H9 (cell line): Measurements from ENCODE around the gene RGS3. TPM values are rescaled to one million over a fixed set of nuclear protein-coding genes. Genes with fewer than 3 reads are reported as not detected.
A peak's percentile ranks its signal among the peaks of the same experiment; 100 is the strongest.

ENCODE experiments used
- DNase-seq: peaks from one replicate; pipeline ENCODE4 v3.0.0-alpha.2; 2017
- H2AFZ ChIP-seq: one replicate; pipeline ENCODE4 v1.6.1; 2013; ENCODE audit warnings: mild to moderate bottlenecking, low read length, control low read depth, moderate library complexity
- H2AK5ac ChIP-seq: 2 replicates; pipeline ENCODE4 v1.6.1; 2013; ENCODE audit warnings: low read length, control low read depth, mixed read lengths; ENCODE audit not compliant: insufficient read length
- H2BK120ac ChIP-seq: one replicate; pipeline ENCODE4 v1.6.1; 2013; ENCODE audit warnings: low read depth, mild to moderate bottlenecking, low read length, control low read depth, inconsistent platforms; ENCODE audit not compliant: poor library complexity, severe bottlenecking
- H2BK12ac ChIP-seq: 2 replicates; pipeline ENCODE4 v1.6.1; 2013; ENCODE audit warnings: low read length, control low read depth, mixed read lengths, low read depth; ENCODE audit not compliant: insufficient read length
- H2BK15ac ChIP-seq: 2 replicates; pipeline ENCODE4 v1.6.1; 2013; ENCODE audit warnings: low read depth, low read length, control low read depth
- H2BK20ac ChIP-seq: one replicate; pipeline ENCODE4 v1.6.1; 2013; ENCODE audit warnings: low read depth, mild to moderate bottlenecking, low read length, control low read depth, inconsistent platforms; ENCODE audit not compliant: poor library complexity, severe bottlenecking
- H2BK5ac ChIP-seq: 2 replicates; pipeline ENCODE4 v1.6.1; 2013; ENCODE audit warnings: low read length, control low read depth, mixed read lengths; ENCODE audit not compliant: insufficient read length
- H3K14ac ChIP-seq: 2 replicates; pipeline ENCODE4 v1.6.1; 2013; ENCODE audit warnings: low read length, control low read depth; ENCODE audit not compliant: insufficient read depth
- H3K18ac ChIP-seq: 2 replicates; pipeline ENCODE4 v1.6.1; 2013; ENCODE audit warnings: low read depth, mild to moderate bottlenecking, mixed read lengths, low read length, control low read depth; ENCODE audit not compliant: insufficient read length
- H3K23ac ChIP-seq: 2 replicates; pipeline ENCODE4 v1.6.1; 2013; ENCODE audit warnings: low read length, control low read depth, mixed read lengths, low read depth; ENCODE audit not compliant: insufficient read length
- H3K23me2 ChIP-seq: 2 replicates; pipeline ENCODE4 v1.6.1; 2013; ENCODE audit warnings: low read depth, mild to moderate bottlenecking, mixed read lengths, low read length, control low read depth; ENCODE audit not compliant: insufficient read length, poor library complexity, severe bottlenecking
- H3K27ac ChIP-seq: 2 replicates; pipeline ENCODE4 v1.5.1; 2013; ENCODE audit warnings: low read length, control low read depth, mixed read lengths, low read depth; ENCODE audit not compliant: insufficient read length
- H3K27me3 ChIP-seq: 2 replicates; pipeline ENCODE4 v1.6.1; 2013; ENCODE audit warnings: low read length, control low read depth, inconsistent platforms; ENCODE audit not compliant: insufficient read depth
- H3K4ac ChIP-seq: 2 replicates; pipeline ENCODE4 v1.6.1; 2013; ENCODE audit warnings: low read depth, mild to moderate bottlenecking, control low read depth, inconsistent platforms, low read length, moderate library complexity
- H3K4me1 ChIP-seq: 2 replicates; pipeline ENCODE4 v1.6.1; 2013; ENCODE audit warnings: low read length, control low read depth, inconsistent platforms; ENCODE audit not compliant: insufficient read depth
- H3K4me2 ChIP-seq: 2 replicates; pipeline ENCODE4 v1.6.1; 2013; ENCODE audit warnings: low read length, control low read depth, mixed read lengths; ENCODE audit not compliant: insufficient read length, insufficient read depth
- H3K56ac ChIP-seq: 2 replicates; pipeline ENCODE4 v1.6.1; 2013; ENCODE audit warnings: low read depth, mild to moderate bottlenecking, mixed read lengths, low read length, control low read depth; ENCODE audit not compliant: insufficient read length
- H3K79me1 ChIP-seq: 2 replicates; pipeline ENCODE4 v1.6.1; 2013; ENCODE audit warnings: low read depth, mild to moderate bottlenecking, moderate library complexity, low read length, control low read depth, inconsistent platforms; ENCODE audit not compliant: insufficient read depth, poor library complexity, severe bottlenecking
- H3K79me2 ChIP-seq: 2 replicates; pipeline ENCODE4 v1.6.1; 2013; ENCODE audit warnings: low read length, control low read depth, inconsistent platforms; ENCODE audit not compliant: insufficient read depth
- H3K9ac ChIP-seq: 2 replicates; pipeline ENCODE4 v1.6.1; 2013; ENCODE audit warnings: low read length, control low read depth, mixed read lengths; ENCODE audit not compliant: insufficient read length; ENCODE audit errors: extremely low read depth
- H3K9me3 ChIP-seq: one replicate; pipeline ENCODE4 v1.6.1; 2013; ENCODE audit warnings: low read depth, low read length, inconsistent platforms; ENCODE audit not compliant: control insufficient read depth
- H3T11ph ChIP-seq: one replicate; pipeline ENCODE4 v1.6.1; 2013; ENCODE audit warnings: mild to moderate bottlenecking, low read length, control low read depth, inconsistent platforms
- H4K20me1 ChIP-seq: one replicate; pipeline ENCODE4 v1.6.1; 2013; ENCODE audit not compliant: control insufficient read depth, insufficient read length, insufficient read depth
- H4K5ac ChIP-seq: 2 replicates; pipeline ENCODE4 v1.6.1; 2013; ENCODE audit warnings: low read depth, mild to moderate bottlenecking, mixed read lengths, low read length, control low read depth; ENCODE audit not compliant: insufficient read length
- H4K8ac ChIP-seq: replicated peaks from 2 replicates; pipeline ENCODE4 v1.6.1; 2013; ENCODE audit warnings: low read length, control low read depth, mixed read lengths, low read depth; ENCODE audit not compliant: insufficient read length
- H4K91ac ChIP-seq: 2 replicates; pipeline ENCODE4 v1.6.1; 2013; ENCODE audit warnings: low read depth, mild to moderate bottlenecking, moderate library complexity, mixed read lengths, low read length, control low read depth; ENCODE audit not compliant: insufficient read length
- H3K27ac Mint-ChIP-seq, 3 experiments: 2 replicates in 2 of 3; 3 replicates in 1 of 3; pipeline ENCODE4 v1.8.0; 2020 to 2021; ENCODE audit warnings: mixed read lengths in 3 of 3, mild to moderate bottlenecking in 1 of 3, moderate library complexity in 1 of 3
- H3K27me3 Mint-ChIP-seq: 2 replicates; pipeline ENCODE4 v1.8.0; 2021; ENCODE audit warnings: low read depth, mild to moderate bottlenecking, moderate library complexity, mixed read lengths
- H3K36me3 Mint-ChIP-seq, 3 experiments: 2 replicates in 2 of 3; 3 replicates in 1 of 3; pipeline ENCODE4 v1.8.0; 2020 to 2021; ENCODE audit warnings: low read depth in 3 of 3, mixed read lengths in 3 of 3; ENCODE audit not compliant: insufficient read depth in 1 of 3
- H3K4me1 Mint-ChIP-seq, 2 experiments: 2 replicates each; pipeline ENCODE4 v1.8.0; 2020; ENCODE audit warnings: mixed read lengths in 2 of 2
- H3K4me3 Mint-ChIP-seq, 2 experiments: 2 replicates in 1 of 2; 3 replicates in 1 of 2; pipeline ENCODE4 v1.8.0; 2020 to 2021; ENCODE audit warnings: mild to moderate bottlenecking in 2 of 2, mixed read lengths in 2 of 2, moderate library complexity in 1 of 2
- H3K9me3 Mint-ChIP-seq, 2 experiments: 2 replicates in 1 of 2; 3 replicates in 1 of 2; pipeline ENCODE4 v1.8.0; 2020; ENCODE audit warnings: mild to moderate bottlenecking in 2 of 2, mixed read lengths in 2 of 2, moderate library complexity in 1 of 2
- CTCF ChIP-seq: fragments of 200-600 bp; sonication (generic); conservative IDR thresholded peaks from 3 replicates; pipeline ENCODE4 v1.8.0; 2021; ENCODE audit warnings: antibody characterized with exemption, mild to moderate bottlenecking
- WGBS: extraction: QIAGEN DNeasy Blood & Tissue Kit; methylation state at CpG from one replicate; pipeline ENCODE4 v1.1.7; 2013; ENCODE audit warnings: missing lambda C conversion rate, low lambda C conversion rate, mixed read lengths; ENCODE audit not compliant: insufficient read length; ENCODE audit errors: extremely low coverage; 5-methylcytosine and 5-hydroxymethylcytosine counted together
- total RNA-seq: library from RNA; stranded (reverse); gene quantifications from 2 replicates; pipeline ENCODE4 v1.2.1, GENCODE V29; 2021

RGS3 gene
- total RNA-seq, 1 experiment from 2014 or later: 13.9 TPM

DNA sequence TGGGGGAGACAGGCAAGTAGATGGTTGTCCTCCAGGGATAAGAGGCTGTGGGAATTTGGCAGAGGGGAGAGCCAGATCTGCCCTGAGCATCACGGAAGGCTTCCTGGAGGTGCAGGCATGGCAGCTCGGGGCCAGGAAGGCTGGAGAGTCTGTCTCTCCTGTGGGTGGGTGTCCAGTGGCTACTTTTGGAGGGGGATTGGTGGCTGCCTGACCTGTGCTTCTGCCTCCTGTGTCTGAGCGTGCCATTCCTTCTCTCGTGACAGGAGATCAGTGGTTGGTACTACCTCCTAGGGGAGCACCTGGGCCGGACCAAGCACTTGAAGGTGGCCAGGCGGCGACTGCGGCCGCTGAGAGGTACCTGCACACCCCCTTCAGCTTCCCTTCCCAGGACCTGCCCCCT, 33.5 kb downstream of the RGS3 start:
- H2BK15ac ChIP-seq: no peak overlapping the region
- no peak overlapping the region for H3K4me3 Mint-ChIP-seq
- H2AK5ac ChIP-seq: no peak overlapping the region
- H3K14ac ChIP-seq: no peak overlapping the region
- no peaks in the 10 kb centered on the region; the same call in 1 of the 2 replicates for H3K4me1 ChIP-seq
- H2BK120ac ChIP-seq: no peak overlapping the region
- peaks cover 19 to 23% of the 10 kb centered on the region in 2 experiments for H3K4me1 Mint-ChIP-seq
- no peak for TF ChIP-seq CTCF
- no peak overlapping the region for H2AFZ ChIP-seq
- no peak overlapping the region for H2BK5ac ChIP-seq
- H3K56ac ChIP-seq: no peak overlapping the region
- H3K9me3 Mint-ChIP-seq: no peaks in the 10 kb centered on the region; a peak in 1 of 5 replicates
- no peaks in the 10 kb centered on the region for H3K9me3 ChIP-seq
- no peaks in the 10 kb centered on the region for H3K27me3 ChIP-seq
- no peak overlapping the region for H3T11ph ChIP-seq
- H3K27me3 Mint-ChIP-seq: no peaks in the 10 kb centered on the region; the same call in 1 of the 2 replicates
- DNase-seq: no peak
- no peak overlapping the region for H4K5ac ChIP-seq
- no peak overlapping the region for H3K27ac ChIP-seq
- H2BK20ac ChIP-seq: no peak overlapping the region
- no CpG with 5 or more reads among the region's 9 CpGs for WGBS
- H3K79me1 ChIP-seq: no peaks in the 10 kb centered on the region
- H4K20me1 ChIP-seq: no peaks in the 10 kb centered on the region
- no peak overlapping the region for H3K18ac ChIP-seq
- H2BK12ac ChIP-seq: no peak overlapping the region
- no peak overlapping the region for H4K8ac ChIP-seq
- H3K4ac ChIP-seq: no peak overlapping the region
- H3K4me2 ChIP-seq: no peak overlapping the region
- no peak overlapping the region for H4K91ac ChIP-seq
- H3K9ac ChIP-seq: no peak overlapping the region
- peak overlapping the region in 1 of 3 experiments; percentile 11; a peak in 1 of 7 replicates for H3K27ac Mint-ChIP-seq
- H3K36me3 Mint-ChIP-seq: no peaks in the 10 kb centered on the region
- no peaks in the 10 kb centered on the region for H3K79me2 ChIP-seq
- no peaks in the 10 kb centered on the region for H3K23me2 ChIP-seq
- H3K23ac ChIP-seq: no peak overlapping the region
